ENCODE measurements around the gene BAG3.

Gene BAG3

GRCh38 chr10:119723161-119723560, 72.0 kb downstream of the BAG3 start:
- Histone ChIP-seq H3K4me1 (ENCODE audit: control insufficient read depth, low read length) (peaks cover 37% of the 10 kb centered on the region), H3K36me3 (ENCODE audit: control insufficient read depth, low read length) (no peaks in the 10 kb centered on the region), H3K4me3 (ENCODE audit: low read length) (no peak overlapping the region), H4K20me1 (ENCODE audit: control insufficient read depth, insufficient read depth, low read depth, low read length) (no peaks in the 10 kb centered on the region), H3K9me3 (ENCODE audit: control insufficient read depth, insufficient read depth, low read length) (no peaks in the 10 kb centered on the region), H3K79me2 (ENCODE audit: control insufficient read depth, low read length) (peaks cover 19% of the 10 kb centered on the region), H3K4me2 (ENCODE audit: low read length) (no peak overlapping the region), H3F3A (ENCODE audit: control insufficient read depth, insufficient read depth) (peaks cover 17% of the 10 kb centered on the region), H3K27me3 (ENCODE audit: control insufficient read depth, low read length) (no peaks in the 10 kb centered on the region), H3K27ac (ENCODE audit: low read depth, low read length) (no peak overlapping the region), H3K9me2 (replicated peaks; ENCODE audit: control insufficient read depth, low read length) (no peaks in the 10 kb centered on the region)
- TF ChIP-seq EZH2phosphoT487 (IDR thresholded peaks at IDR 0.05; ENCODE audit: borderline replicate concordance, low read length) (no peak), CTCF (IDR thresholded peaks at IDR 0.05; ENCODE audit: low read depth, low read length, poor library complexity, severe bottlenecking) (no peak)

GRCh38 chr10:119723624-119724023, 72.4 kb downstream of the BAG3 start:
- Histone ChIP-seq H3K9me2 (replicated peaks; ENCODE audit: control insufficient read depth, low read length) (no peaks in the 10 kb centered on the region), H3K9me3 (ENCODE audit: control insufficient read depth, insufficient read depth, low read length) (no peaks in the 10 kb centered on the region), H3K27me3 (ENCODE audit: control insufficient read depth, low read length) (no peaks in the 10 kb centered on the region), H3K4me2 (ENCODE audit: low read length) (peak overlapping the region; percentile 99), H3K4me3 (ENCODE audit: low read length) (no peak overlapping the region), H3K4me1 (ENCODE audit: control insufficient read depth, low read length) (peaks cover 42% of the 10 kb centered on the region), H3F3A (ENCODE audit: control insufficient read depth, insufficient read depth) (peaks cover 17% of the 10 kb centered on the region), H3K36me3 (ENCODE audit: control insufficient read depth, low read length) (no peaks in the 10 kb centered on the region), H4K20me1 (ENCODE audit: control insufficient read depth, insufficient read depth, low read depth, low read length) (no peaks in the 10 kb centered on the region), H3K79me2 (ENCODE audit: control insufficient read depth, low read length) (peaks cover 23% of the 10 kb centered on the region), H3K27ac (ENCODE audit: low read depth, low read length) (no peak overlapping the region)
- TF ChIP-seq EZH2phosphoT487 (IDR thresholded peaks at IDR 0.05; ENCODE audit: borderline replicate concordance, low read length) (no peak), CTCF (IDR thresholded peaks at IDR 0.05; ENCODE audit: low read depth, low read length, poor library complexity, severe bottlenecking) (no peak)

- Histone ChIP-seq H3K4me3 (ENCODE audit: low read length) (peak overlapping the region; percentile 94), H3K27me3 (ENCODE audit: control insufficient read depth, low read length) (no peaks in the 10 kb centered on the region), H3K9me2 (replicated peaks; ENCODE audit: control insufficient read depth, low read length) (no peaks in the 10 kb centered on the region), H4K20me1 (ENCODE audit: control insufficient read depth, insufficient read depth, low read depth, low read length) (no peaks in the 10 kb centered on the region), H3K4me1 (ENCODE audit: control insufficient read depth, low read length) (peaks cover 44% of the 10 kb centered on the region), H3K79me2 (ENCODE audit: control insufficient read depth, low read length) (peaks cover 31% of the 10 kb centered on the region), H3K27ac (ENCODE audit: low read depth, low read length) (peak overlapping the region; percentile 64), H3K9me3 (ENCODE audit: control insufficient read depth, insufficient read depth, low read length) (no peaks in the 10 kb centered on the region), H3K36me3 (ENCODE audit: control insufficient read depth, low read length) (no peaks in the 10 kb centered on the region), H3K4me2 (ENCODE audit: low read length) (peak overlapping the region; percentile 99), H3F3A (ENCODE audit: control insufficient read depth, insufficient read depth) (peaks cover 17% of the 10 kb centered on the region)
- TF ChIP-seq CTCF (IDR thresholded peaks at IDR 0.05; ENCODE audit: low read depth, low read length, poor library complexity, severe bottlenecking) (no peak), EZH2phosphoT487 (IDR thresholded peaks at IDR 0.05; ENCODE audit: borderline replicate concordance, low read length) (no peak)
These were observed 73.7 kb downstream of the BAG3 start for GRCh38 chr10:119724593-119725516.

Measured in DOHH2 (cell line).